BE2C (cell line): ENCODE results near the gene DSTN.

Experiments used
- DNase-seq: peaks from one replicate; pipeline ENCODE4 v3.0.0-alpha.2; 2020
- H3K27me3 ChIP-seq: fragments of 250-450 bp; sonication (Bioruptor Pico); 2 replicates; pipeline ENCODE4 v1.5.1; 2020; ENCODE audit warnings: mild to moderate bottlenecking
- H3K36me3 ChIP-seq: fragments of 250-450 bp; sonication (Bioruptor Pico); 2 replicates; pipeline ENCODE4 v1.5.1; 2020; ENCODE audit warnings: mild to moderate bottlenecking
- H3K4me1 ChIP-seq: fragments of 250-450 bp; sonication (Bioruptor Pico); 2 replicates; pipeline ENCODE4 v1.5.1; 2020
- H3K4me3 ChIP-seq: 2 replicates; pipeline ENCODE4 v1.5.1; 2011; ENCODE audit warnings: low read depth, low read length
- H3K9me3 ChIP-seq: fragments of 250-450 bp; sonication (Bioruptor Pico); 2 replicates; pipeline ENCODE4 v1.5.1; 2020
- CTCF ChIP-seq: IDR thresholded peaks from 2 replicates; pipeline ENCODE4 v1.5.1; 2012; ENCODE audit warnings: mild to moderate bottlenecking, low read depth, low read length

DSTN gene

DNA sequence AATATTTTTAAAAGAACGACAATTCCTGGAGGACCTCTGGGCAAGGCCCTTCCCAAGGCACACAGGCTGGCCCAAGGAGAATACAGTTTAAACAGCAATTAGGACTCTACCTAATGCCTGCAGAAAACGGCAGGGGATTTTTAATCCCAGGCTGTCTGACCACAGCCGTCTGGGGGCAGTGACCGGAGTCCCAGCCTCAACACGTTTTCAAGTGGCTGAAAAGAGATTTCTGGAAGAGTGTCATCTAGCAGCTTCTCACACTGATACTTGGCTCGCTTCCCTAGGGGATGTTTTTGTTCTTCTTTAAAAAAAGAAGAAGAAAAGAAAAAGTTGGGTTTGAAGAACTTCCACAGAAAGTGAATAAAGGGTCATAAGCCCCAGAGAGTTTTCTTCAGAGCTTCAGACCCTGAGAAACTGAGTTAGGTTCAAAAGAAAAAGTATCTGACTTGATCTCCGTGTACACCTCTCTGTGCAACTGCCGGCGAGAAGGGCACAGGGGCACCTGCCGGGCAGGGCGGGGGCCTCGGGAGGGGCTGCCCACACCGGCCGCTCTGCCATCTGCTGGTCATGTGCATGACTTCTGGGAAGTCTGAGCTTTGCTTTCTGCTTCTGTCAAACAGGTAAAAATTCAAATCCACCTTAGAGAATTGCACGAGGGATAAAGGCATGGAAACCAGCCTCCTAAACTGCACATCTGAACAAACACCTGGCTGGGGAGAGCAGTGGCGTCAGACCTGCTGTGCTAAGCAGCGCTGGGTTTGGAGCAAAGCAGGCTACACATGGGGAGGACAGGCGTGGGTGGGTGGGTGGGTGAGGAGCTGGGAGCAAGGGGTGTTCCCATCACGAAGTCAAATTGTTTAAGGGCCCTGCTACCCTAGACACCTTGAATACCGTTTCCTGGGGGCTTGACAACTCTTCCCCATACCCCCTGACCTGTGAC is 79.2 kb downstream of the DSTN start:
- H3K9me3 ChIP-seq: no peaks in the 10 kb centered on the region
- no peaks in the 10 kb centered on the region for H3K27me3 ChIP-seq
- no peaks in the 10 kb centered on the region for H3K36me3 ChIP-seq
- DNase-seq: no peak
- no peak overlapping the region for H3K4me3 ChIP-seq
- peaks cover 9% of the 10 kb centered on the region for H3K4me1 ChIP-seq
- peak; percentile 50 for TF ChIP-seq CTCF

- peaks cover 9% of the 10 kb centered on the region for H3K4me1 ChIP-seq
- no peak for TF ChIP-seq CTCF
- no peak for DNase-seq
- H3K9me3 ChIP-seq: no peaks in the 10 kb centered on the region
- H3K36me3 ChIP-seq: no peaks in the 10 kb centered on the region
- no peak overlapping the region for H3K4me3 ChIP-seq
- no peaks in the 10 kb centered on the region for H3K27me3 ChIP-seq
Measured at GRCh38 chr20:17650301-17651128, 80.6 kb downstream of the DSTN start.

GRCh38 chr20:17651129-17651759 is 81.4 kb downstream of the DSTN start:
- DNase-seq: no peak
- H3K4me3 ChIP-seq: no peak overlapping the region
- no peaks in the 10 kb centered on the region for H3K36me3 ChIP-seq
- H3K27me3 ChIP-seq: no peaks in the 10 kb centered on the region
- TF ChIP-seq CTCF: no peak
- H3K4me1 ChIP-seq: peaks cover 2% of the 10 kb centered on the region; the same call in 1 of the 2 replicates
- H3K9me3 ChIP-seq: no peaks in the 10 kb centered on the region

DNA sequence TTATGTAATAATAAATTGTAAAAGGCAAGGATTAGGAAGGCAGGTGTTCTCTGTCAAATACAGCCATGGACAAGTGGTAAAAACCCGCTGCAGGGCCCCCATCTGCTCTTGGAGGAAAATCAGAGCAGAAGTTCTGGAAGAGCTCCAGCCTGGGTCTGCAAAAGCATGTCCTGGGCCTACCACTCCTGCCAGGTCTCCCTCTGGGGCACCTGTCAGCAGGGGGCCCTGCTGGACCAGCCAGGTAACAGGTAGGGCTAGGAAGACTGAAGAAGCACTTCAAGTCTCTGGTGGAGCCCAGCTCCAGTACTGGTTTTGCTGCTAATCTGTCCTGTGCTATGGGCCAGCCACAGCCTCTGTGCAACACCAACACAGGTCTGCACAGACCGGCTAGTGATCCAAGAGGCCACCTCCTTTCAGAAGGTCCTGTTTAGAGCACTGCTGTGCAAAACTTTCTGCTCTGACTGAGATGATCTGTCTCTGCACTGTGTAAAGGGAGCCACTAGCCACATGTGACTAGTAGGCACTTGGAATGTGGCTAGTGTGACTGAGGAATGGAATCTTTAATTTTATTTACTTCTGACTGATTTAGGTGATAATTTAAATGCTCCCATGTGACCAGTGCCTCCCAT is 82.0 kb downstream of the DSTN start:
- H3K4me3 ChIP-seq: no peak overlapping the region
- no peak for DNase-seq
- H3K4me1 ChIP-seq: no peaks in the 10 kb centered on the region
- no peaks in the 10 kb centered on the region for H3K27me3 ChIP-seq
- H3K9me3 ChIP-seq: no peaks in the 10 kb centered on the region
- no peak for TF ChIP-seq CTCF
- no peaks in the 10 kb centered on the region for H3K36me3 ChIP-seq

- no peak for DNase-seq
- no peak for TF ChIP-seq CTCF
- Histone ChIP-seq H3K9me3 (no peaks in the 10 kb centered on the region), H3K36me3 (no peaks in the 10 kb centered on the region), H3K27me3 (no peaks in the 10 kb centered on the region), H3K4me1 (no peaks in the 10 kb centered on the region), H3K4me3 (no peak overlapping the region)
Measured at GRCh38 chr20:17652411-17652810, 82.5 kb downstream of the DSTN start.
